ENCODE results near the gene SSR2.

GRCh38 chr1:156004843-156005584 lies 15.7 kb downstream of the SSR2 start:
- TF ChIP-seq POLR2A (IDR thresholded peaks at IDR 0.05) (no peak), CTCF (IDR thresholded peaks at IDR 0.05) (no peak)
